HepG2 (cell line): ENCODE measurements around the gene ANKRD49. TPM values are rescaled to one million over a fixed set of nuclear protein-coding genes. Genes with fewer than 3 reads are reported as not detected.

ENCODE experiments used
- AHR ChIP-seq: IDR thresholded peaks from 2 replicates; pipeline ENCODE4 v1.6.1; 2018; ENCODE audit warnings: missing genetic modification reagents, missing compliant biosample characterization
- GABPA ChIP-seq, 2 experiments: IDR thresholded peaks; 2 replicates each; pipeline ENCODE4 v1.6.1; 2011 to 2016; ENCODE audit warnings: low read depth in 2 of 2, low read length in 1 of 2, missing biosample characterization in 1 of 2, missing genetic modification characterization in 1 of 2
- PHB2 ChIP-seq: fragments of 450-650 bp; IDR thresholded peaks from 2 replicates; pipeline ENCODE4 v1.6.1; 2018; ENCODE audit not compliant: partially characterized antibody
- TBL1XR1 ChIP-seq: fragments of 150-350 bp; IDR thresholded peaks from 2 replicates; pipeline ENCODE4 v1.6.1; 2014; ENCODE audit warnings: borderline replicate concordance, low read length; ENCODE audit not compliant: partially characterized antibody
- THAP11 ChIP-seq: IDR thresholded peaks from 2 replicates; pipeline ENCODE4 v1.6.1; 2016; ENCODE audit warnings: missing biosample characterization, missing genetic modification reagents
- TOPORS ChIP-seq: sonication (generic); formaldehyde crosslinking; IDR thresholded peaks from 2 replicates; pipeline ENCODE4 v1.8.0; 2023; ENCODE audit warnings: mild to moderate bottlenecking, missing genetic modification reagents
- ZFP62 ChIP-seq: sonication (generic); formaldehyde crosslinking; IDR thresholded peaks from 2 replicates; pipeline ENCODE4 v1.4.0; 2020; ENCODE audit warnings: missing genetic modification reagents
- ZMYM4 ChIP-seq: sonication (generic); formaldehyde crosslinking; IDR thresholded peaks from 2 replicates; pipeline ENCODE4 v1.8.1; 2023; ENCODE audit warnings: mild to moderate bottlenecking, missing genetic modification reagents
- ZNF296 ChIP-seq: sonication (generic); formaldehyde crosslinking; conservative IDR thresholded peaks from 2 replicates; pipeline ENCODE4 v1.5.0; 2020; ENCODE audit warnings: mild to moderate bottlenecking, missing genetic modification reagents
- ZNF446 ChIP-seq: sonication (generic); formaldehyde crosslinking; IDR thresholded peaks from 2 replicates; pipeline ENCODE4 v1.5.0; 2020; ENCODE audit warnings: mild to moderate bottlenecking, missing genetic modification reagents
- ZNF496 ChIP-seq: sonication (generic); formaldehyde crosslinking; IDR thresholded peaks from 2 replicates; pipeline ENCODE4 v1.8.1; 2023; ENCODE audit warnings: mild to moderate bottlenecking, moderate library complexity, missing genetic modification reagents; ENCODE audit not compliant: insufficient replicate concordance
- ZNF572 ChIP-seq: sonication (generic); formaldehyde crosslinking; IDR thresholded peaks from 2 replicates; pipeline ENCODE4 v1.5.1; 2020; ENCODE audit warnings: mild to moderate bottlenecking, missing genetic modification reagents
- ZNF780A ChIP-seq: sonication (generic); formaldehyde crosslinking; IDR thresholded peaks from 2 replicates; pipeline ENCODE4 v1.8.0; 2022; ENCODE audit warnings: mild to moderate bottlenecking, missing genetic modification reagents, moderate library complexity
- polyA plus RNA-seq, 8 experiments: library from polyadenylated mRNA; depleted of rRNA in 3 of 8; stranded (reverse) in 7 of 8; unstranded in 1 of 8; fragments of >200 nt; fragmentation: Illumina TruSeq in 4 of 8; extraction: Trizol in 4 of 8; gene quantifications; 2 replicates each; pipeline versions ENCODE4 v1.2.1 to v1.2.3, GENCODE V29; 2011 to 2016; ENCODE audit warnings: low read depth in 4 of 8, missing spikeins in 1 of 8, mixed read lengths in 1 of 8; ENCODE audit not compliant: insufficient read depth in 1 of 8
- total RNA-seq, 5 experiments: library from RNA; depleted of rRNA; stranded (reverse); fragments of >200 nt; fragmentation: Illumina TruSeq; extraction: Trizol; gene quantifications; 2 replicates each; pipeline ENCODE4 v1.2.3, GENCODE V29; 2016; ENCODE audit warnings: low read depth in 1 of 5
- TF ChIP-seq, protein P1 (sequence below): sonication (generic); formaldehyde crosslinking; IDR thresholded peaks from one replicate; pipeline ENCODE4 v1.5.1; 2020; ENCODE audit warnings: mild to moderate bottlenecking, missing genetic modification reagents; ENCODE audit errors: not compliant biosample characterization
- TF ChIP-seq, protein P2 (sequence below): sonication (generic); formaldehyde crosslinking; IDR thresholded peaks from 2 replicates; pipeline ENCODE4 v1.8.1; 2023; ENCODE audit warnings: missing genetic modification reagents, inconsistent platforms, borderline replicate concordance
- TF ChIP-seq, protein P3 (sequence below): sonication (generic); formaldehyde crosslinking; IDR thresholded peaks from 2 replicates; pipeline ENCODE4 v1.5.0; 2020; ENCODE audit warnings: missing genetic modification reagents

ANKRD49 gene
- total and polyA plus RNA-seq, 2 of the 13 experiments (the other 11 are each of a cell fraction or from before 2014, with no cell fraction given), result 14.2 to 14.3 TPM

DNA sequence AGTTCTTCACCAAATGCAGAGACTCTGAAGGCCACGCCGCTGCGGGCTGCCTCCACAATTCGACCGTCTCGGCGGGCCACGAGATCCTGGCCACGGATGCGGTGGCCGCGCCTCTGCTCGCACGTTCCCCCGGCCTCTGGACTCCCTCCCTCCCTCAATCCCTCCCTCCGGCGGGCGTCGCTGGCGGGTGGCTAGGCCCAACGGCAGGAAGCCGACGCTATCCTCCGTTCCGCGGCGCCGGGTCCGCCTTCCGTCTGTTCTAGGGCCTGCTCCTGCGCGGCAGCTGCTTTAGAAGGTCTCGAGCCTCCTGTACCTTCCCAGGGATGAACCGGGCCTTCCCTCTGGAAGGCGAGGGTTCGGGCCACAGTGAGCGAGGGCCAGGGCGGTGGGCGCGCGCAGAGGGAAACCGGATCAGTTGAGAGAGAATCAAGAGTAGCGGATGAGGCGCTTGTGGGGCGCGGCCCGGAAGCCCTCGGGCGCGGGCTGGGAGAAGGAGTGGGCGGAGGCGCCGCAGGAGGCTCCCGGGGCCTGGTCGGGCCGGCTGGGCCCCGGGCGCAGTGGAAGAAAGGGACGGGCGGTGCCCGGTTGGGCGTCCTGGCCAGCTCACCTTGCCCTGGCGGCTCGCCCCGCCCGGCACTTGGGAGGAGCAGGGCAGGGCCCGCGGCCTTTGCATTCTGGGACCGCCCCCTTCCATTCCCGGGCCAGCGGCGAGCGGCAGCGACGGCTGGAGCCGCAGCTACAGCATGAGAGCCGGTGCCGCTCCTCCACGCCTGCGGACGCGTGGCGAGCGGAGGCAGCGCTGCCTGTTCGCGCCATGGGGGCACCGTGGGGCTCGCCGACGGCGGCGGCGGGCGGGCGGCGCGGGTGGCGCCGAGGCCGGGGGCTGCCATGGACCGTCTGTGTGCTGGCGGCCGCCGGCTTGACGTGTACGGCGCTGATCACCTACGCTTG lies 50.2 kb downstream of the ANKRD49 start, which contains the start of gene FUT4 (continued):
- TF ChIP-seq, protein P1, sequence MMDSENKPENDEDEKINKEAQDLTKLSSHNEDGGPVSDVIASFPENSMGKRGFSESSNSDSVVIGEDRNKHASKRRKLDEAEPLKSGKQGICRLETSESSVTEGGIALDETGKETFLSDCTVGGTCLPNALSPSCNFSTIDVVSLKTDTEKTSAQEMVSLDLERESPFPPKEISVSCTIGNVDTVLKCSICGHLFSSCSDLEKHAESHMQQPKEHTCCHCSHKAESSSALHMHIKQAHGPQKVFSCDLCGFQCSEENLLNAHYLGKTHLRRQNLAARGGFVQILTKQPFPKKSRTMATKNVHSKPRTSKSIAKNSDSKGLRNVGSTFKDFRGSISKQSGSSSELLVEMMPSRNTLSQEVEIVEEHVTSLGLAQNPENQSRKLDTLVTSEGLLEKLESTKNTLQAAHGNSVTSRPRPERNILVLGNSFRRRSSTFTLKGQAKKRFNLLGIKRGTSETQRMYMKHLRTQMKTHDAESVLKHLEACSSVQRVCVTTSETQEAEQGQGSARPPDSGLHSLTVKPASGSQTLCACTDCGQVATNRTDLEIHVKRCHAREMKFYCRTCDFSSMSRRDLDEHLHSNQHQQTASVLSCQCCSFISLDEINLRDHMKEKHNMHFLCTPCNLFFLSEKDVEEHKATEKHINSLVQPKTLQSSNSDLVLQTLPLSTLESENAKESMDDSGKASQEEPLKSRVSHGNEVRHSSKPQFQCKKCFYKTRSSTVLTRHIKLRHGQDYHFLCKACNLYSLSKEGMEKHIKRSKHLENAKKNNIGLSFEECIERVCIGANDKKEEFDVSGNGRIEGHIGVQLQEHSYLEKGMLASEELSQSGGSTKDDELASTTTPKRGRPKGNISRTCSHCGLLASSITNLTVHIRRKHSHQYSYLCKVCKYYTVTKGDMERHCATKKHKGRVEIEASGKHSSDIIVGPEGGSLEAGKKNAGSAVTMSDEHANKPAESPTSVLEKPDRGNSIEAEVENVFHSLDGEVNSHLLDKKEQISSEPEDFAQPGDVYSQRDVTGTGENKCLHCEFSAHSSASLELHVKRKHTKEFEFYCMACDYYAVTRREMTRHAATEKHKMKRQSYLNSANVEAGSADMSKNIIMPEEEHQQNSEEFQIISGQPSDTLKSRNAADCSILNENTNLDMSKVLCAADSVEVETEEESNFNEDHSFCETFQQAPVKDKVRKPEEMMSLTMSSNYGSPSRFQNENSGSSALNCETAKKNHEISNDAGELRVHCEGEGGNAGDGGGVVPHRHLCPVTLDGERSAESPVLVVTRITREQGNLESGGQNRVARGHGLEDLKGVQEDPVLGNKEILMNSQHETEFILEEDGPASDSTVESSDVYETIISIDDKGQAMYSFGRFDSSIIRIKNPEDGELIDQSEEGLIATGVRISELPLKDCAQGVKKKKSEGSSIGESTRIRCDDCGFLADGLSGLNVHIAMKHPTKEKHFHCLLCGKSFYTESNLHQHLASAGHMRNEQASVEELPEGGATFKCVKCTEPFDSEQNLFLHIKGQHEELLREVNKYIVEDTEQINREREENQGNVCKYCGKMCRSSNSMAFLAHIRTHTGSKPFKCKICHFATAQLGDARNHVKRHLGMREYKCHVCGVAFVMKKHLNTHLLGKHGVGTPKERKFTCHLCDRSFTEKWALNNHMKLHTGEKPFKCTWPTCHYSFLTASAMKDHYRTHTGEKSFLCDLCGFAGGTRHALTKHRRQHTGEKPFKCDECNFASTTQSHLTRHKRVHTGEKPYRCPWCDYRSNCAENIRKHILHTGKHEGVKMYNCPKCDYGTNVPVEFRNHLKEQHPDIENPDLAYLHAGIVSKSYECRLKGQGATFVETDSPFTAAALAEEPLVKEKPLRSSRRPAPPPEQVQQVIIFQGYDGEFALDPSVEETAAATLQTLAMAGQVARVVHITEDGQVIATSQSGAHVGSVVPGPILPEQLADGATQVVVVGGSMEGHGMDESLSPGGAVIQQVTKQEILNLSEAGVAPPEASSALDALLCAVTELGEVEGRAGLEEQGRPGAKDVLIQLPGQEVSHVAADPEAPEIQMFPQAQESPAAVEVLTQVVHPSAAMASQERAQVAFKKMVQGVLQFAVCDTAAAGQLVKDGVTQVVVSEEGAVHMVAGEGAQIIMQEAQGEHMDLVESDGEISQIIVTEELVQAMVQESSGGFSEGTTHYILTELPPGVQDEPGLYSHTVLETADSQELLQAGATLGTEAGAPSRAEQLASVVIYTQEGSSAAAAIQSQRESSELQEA, result peak; percentile 38
- peak; percentile 42 for TF ChIP-seq GABPA (IDR thresholded peaks at IDR 0.05; ENCODE audit: low read depth, low read length)
- TF ChIP-seq GABPA (CRISPR knock-in tag; IDR thresholded peaks at IDR 0.05; ENCODE audit: low read depth), result peak; percentile 65
- TF ChIP-seq, protein P2, sequence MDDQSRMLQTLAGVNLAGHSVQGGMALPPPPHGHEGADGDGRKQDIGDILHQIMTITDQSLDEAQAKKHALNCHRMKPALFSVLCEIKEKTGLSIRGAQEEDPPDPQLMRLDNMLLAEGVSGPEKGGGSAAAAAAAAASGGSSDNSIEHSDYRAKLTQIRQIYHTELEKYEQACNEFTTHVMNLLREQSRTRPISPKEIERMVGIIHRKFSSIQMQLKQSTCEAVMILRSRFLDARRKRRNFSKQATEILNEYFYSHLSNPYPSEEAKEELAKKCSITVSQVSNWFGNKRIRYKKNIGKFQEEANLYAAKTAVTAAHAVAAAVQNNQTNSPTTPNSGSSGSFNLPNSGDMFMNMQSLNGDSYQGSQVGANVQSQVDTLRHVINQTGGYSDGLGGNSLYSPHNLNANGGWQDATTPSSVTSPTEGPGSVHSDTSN (CRISPR knock-in tag), result no peak
- no peak for TF ChIP-seq ZNF296 (CRISPR knock-in tag)
- TF ChIP-seq ZMYM4 (CRISPR knock-in tag), result peak; percentile 36; the same call in 1 of the 2 replicates
- TF ChIP-seq ZFP62 (CRISPR knock-in tag), result no peak
- TF ChIP-seq AHR, result no peak
- 0 out of 2 replicates have a peak, but pooled peaks have one; percentile 40 for TF ChIP-seq TOPORS
- TF ChIP-seq PHB2, result no peak
- TF ChIP-seq THAP11, result peak; percentile 28; the same call in 1 of the 2 replicates
- no peak for TF ChIP-seq ZNF496
- TF ChIP-seq ZNF446 (CRISPR knock-in tag), result no peak
- no peak for TF ChIP-seq TBL1XR1
- TF ChIP-seq ZNF780A (CRISPR knock-in tag), result no peak
- TF ChIP-seq, protein P3, sequence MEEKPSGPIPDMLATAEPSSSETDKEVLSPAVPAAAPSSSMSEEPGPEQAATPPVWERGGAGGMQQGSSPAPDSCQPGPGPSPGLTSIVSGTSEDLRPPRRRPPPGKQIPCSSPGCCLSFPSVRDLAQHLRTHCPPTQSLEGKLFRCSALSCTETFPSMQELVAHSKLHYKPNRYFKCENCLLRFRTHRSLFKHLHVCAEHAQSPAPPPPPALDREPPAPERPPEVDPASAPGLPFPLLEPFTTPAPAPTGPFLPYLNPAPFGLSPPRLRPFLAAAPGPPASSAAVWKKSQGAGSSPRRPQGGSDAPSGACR, result no peak
- TF ChIP-seq ZNF572, result no peak
